Measurements from ENCODE around the gene ZNF407. TPM values are rescaled to one million over a fixed set of nuclear protein-coding genes. Genes with fewer than 3 reads are reported as not detected.

ZNF407 gene
- total RNA-seq, 1 experiment from 2014 or later: 7.6 TPM

- Histone ChIP-seq H3K27ac (ENCODE audit: low read depth, low read length) (no peak overlapping the region), H3K79me2 (ENCODE audit: insufficient read depth, low read length) (no peaks in the 10 kb centered on the region), H3K9me2 (ENCODE audit: insufficient read depth) (no peaks in the 10 kb centered on the region), H3K4me3 (replicated peaks in 1 of 2; ENCODE audit: low read depth in 1 of 2, low read length in 2 of 2) (no peak overlapping the region), H2AFZ (ENCODE audit: low read depth, low read length, poor library complexity, severe bottlenecking) (no peak overlapping the region), H3K9ac (ENCODE audit: low read length) (no peak overlapping the region), H3K36me3 (ENCODE audit: control insufficient read depth in 1 of 2, insufficient read depth in 2 of 2, low read length in 2 of 2) (no peaks in the 10 kb centered on the region), H3K9me3 (ENCODE audit: control insufficient read depth in 1 of 2, insufficient read depth in 1 of 2, low read depth in 1 of 2, low read length in 2 of 2) (no peaks in the 10 kb centered on the region), H3K4me2 (ENCODE audit: low read length) (no peak overlapping the region), H4K20me1 (ENCODE audit: insufficient read depth) (no peaks in the 10 kb centered on the region), H3K27me3 (ENCODE audit: insufficient read depth, low read length) (no peaks in the 10 kb centered on the region), H3K4me1 (ENCODE audit: control insufficient read depth in 1 of 2, insufficient read depth in 2 of 2, low read length in 2 of 2) (peaks cover 7 to 19% of the 10 kb centered on the region in 2 experiments)
- RAD21 ChIA-PET (ENCODE audit: low non-redundant PET in 1 of 2, low total read pairs in 2 of 2, uncharacterized antibody in 2 of 2, unreplicated experiment in 2 of 2): no interaction called here
- intact Hi-C loops (cut with micrococcal nuclease): no loop called here
- POLR2A ChIA-PET: no interaction called here
- CTCF ChIA-PET: interaction anchor here (1.4 kb wide), 1 partner anchor 25 kb away, joined by 3 read pairs; no protein-coding TSS in a partner anchor
- no peak for TF ChIP-seq RAD21 (IDR thresholded peaks at IDR 0.05; ENCODE audit: low read depth)
- TF ChIP-seq SIN3A (IDR thresholded peaks at IDR 0.05; ENCODE audit: low read depth): no peak
- no peak for TF ChIP-seq ZBTB33 (IDR thresholded peaks at IDR 0.05; ENCODE audit: extremely low read depth, insufficient replicate concordance, low read length)
- TF ChIP-seq SP1 (IDR thresholded peaks at IDR 0.05; ENCODE audit: low read depth): no peak
- TF ChIP-seq YY1 (IDR thresholded peaks at IDR 0.05; ENCODE audit: extremely low read depth, insufficient replicate concordance, low read depth, low read length): no peak
- TF ChIP-seq ZFX (IDR thresholded peaks at IDR 0.05): no peak
- ATAC-seq: no peak
- DNase-seq (ENCODE audit: low read depth, low spot score): no peak
- BruUV-seq (replicated peaks): no TSS peak
Observed at GRCh38 chr18:75066021-75066880, 468.6 kb downstream of the ZNF407 start.

- H3K79me2 ChIP-seq (ENCODE audit: insufficient read depth, low read length): no peaks in the 10 kb centered on the region
- RAD21 ChIA-PET (ENCODE audit: low non-redundant PET in 1 of 2, low total read pairs in 2 of 2, uncharacterized antibody in 2 of 2, unreplicated experiment in 2 of 2): no interaction called here
- CTCF ChIA-PET: interaction anchor here (1.4 kb wide), 1 partner anchor 26 kb away, joined by 3 read pairs; no protein-coding TSS in a partner anchor
- TF ChIP-seq JUND (IDR thresholded peaks at IDR 0.05) (no peak), ELF1 (IDR thresholded peaks at IDR 0.05; ENCODE audit: borderline replicate concordance, low read depth) (no peak), SRF (IDR thresholded peaks at IDR 0.05; ENCODE audit: low read depth) (no peak), CBX3 (IDR thresholded peaks at IDR 0.05; ENCODE audit: low read depth) (no peak), SP1 (IDR thresholded peaks at IDR 0.05; ENCODE audit: low read depth) (no peak), SIN3A (IDR thresholded peaks at IDR 0.05; ENCODE audit: low read depth) (no peak), ZFX (IDR thresholded peaks at IDR 0.05) (no peak), ATF3 (IDR thresholded peaks at IDR 0.05) (no peak), CEBPB (IDR thresholded peaks at IDR 0.05; ENCODE audit: low read depth) (no peak), EZH2 (IDR thresholded peaks at IDR 0.05) (no peak), MAX (IDR thresholded peaks at IDR 0.05) (no peak), TCF7L2 (IDR thresholded peaks at IDR 0.05; ENCODE audit: borderline replicate concordance, extremely low read depth, insufficient read depth, insufficient read length) (no peak), YY1 (IDR thresholded peaks at IDR 0.05; ENCODE audit: extremely low read depth, insufficient replicate concordance, low read depth, low read length) (no peak), FOSL1 (IDR thresholded peaks at IDR 0.05; ENCODE audit: low read depth) (no peak), ZNF274 (IDR thresholded peaks at IDR 0.05; ENCODE audit: low read depth, low read length) (no peak), EZH2phosphoT487 (IDR thresholded peaks at IDR 0.05; ENCODE audit: borderline replicate concordance) (no peak)
Observed at GRCh38 chr18:75066936-75067335, 469.3 kb downstream of the ZNF407 start.

More at GRCh38 chr18:75066936-75067335, 469.3 kb downstream of the ZNF407 start:
- Histone ChIP-seq H3K27ac (ENCODE audit: low read depth, low read length) (no peak overlapping the region), H3K4me2 (ENCODE audit: low read length) (no peak overlapping the region), H2AFZ (ENCODE audit: low read depth, low read length, poor library complexity, severe bottlenecking) (no peak overlapping the region), H3K4me1 (ENCODE audit: control insufficient read depth in 1 of 2, insufficient read depth in 2 of 2, low read length in 2 of 2) (peaks cover 7 to 26% of the 10 kb centered on the region in 2 experiments), H3K9me3 (ENCODE audit: control insufficient read depth in 1 of 2, insufficient read depth in 1 of 2, low read depth in 1 of 2, low read length in 2 of 2) (no peaks in the 10 kb centered on the region), H3K9me2 (ENCODE audit: insufficient read depth) (no peaks in the 10 kb centered on the region), H3K36me3 (ENCODE audit: control insufficient read depth in 1 of 2, insufficient read depth in 2 of 2, low read length in 2 of 2) (no peaks in the 10 kb centered on the region), H4K20me1 (ENCODE audit: insufficient read depth) (no peaks in the 10 kb centered on the region), H3K9ac (ENCODE audit: low read length) (no peak overlapping the region), H3K27me3 (ENCODE audit: insufficient read depth, low read length) (no peaks in the 10 kb centered on the region), H3K4me3 (replicated peaks in 1 of 2; ENCODE audit: low read depth in 1 of 2, low read length in 2 of 2) (no peak overlapping the region)
- POLR2A ChIA-PET: no interaction called here
- no peak for DNase-seq (ENCODE audit: low read depth, low spot score)
- no TSS peak for BruUV-seq (replicated peaks)
- intact Hi-C loops (cut with micrococcal nuclease): no loop called here
- ATAC-seq: no peak
